Mesendoderm (in vitro differentiated cells): ENCODE data around the gene CELF1. TPM values are rescaled to one million over a fixed set of nuclear protein-coding genes. Genes with fewer than 3 reads are reported as not detected.
A peak's percentile ranks its signal among the peaks of the same experiment; 100 is the strongest.

Source experiments
- DNase-seq: peaks from one replicate; pipeline ENCODE4 v3.0.0; 2013
- H2AK5ac ChIP-seq: 2 replicates; pipeline ENCODE4 v1.6.1; 2013; ENCODE audit warnings: low read length, inconsistent platforms
- H2BK120ac ChIP-seq: 2 replicates; pipeline ENCODE4 v1.6.1; 2013; ENCODE audit warnings: low read depth, mild to moderate bottlenecking, low read length, moderate library complexity, mixed read lengths
- H2BK15ac ChIP-seq: replicated peaks from 2 replicates; pipeline ENCODE4 v1.6.1; 2013; ENCODE audit warnings: low read depth, mild to moderate bottlenecking, moderate library complexity
- H2BK5ac ChIP-seq: 2 replicates; pipeline ENCODE4 v1.6.1; 2013; ENCODE audit warnings: low read length, inconsistent platforms
- H3K18ac ChIP-seq: 2 replicates; pipeline ENCODE4 v1.6.1; 2013; ENCODE audit warnings: mild to moderate bottlenecking, low read length, mixed read lengths
- H3K23ac ChIP-seq: one replicate; pipeline ENCODE4 v1.6.1; 2013; ENCODE audit warnings: low read length
- H3K27ac ChIP-seq: 2 replicates; pipeline ENCODE4 v1.5.1; 2013; ENCODE audit warnings: low read depth, mild to moderate bottlenecking, inconsistent platforms, low read length, moderate library complexity
- H3K27me3 ChIP-seq: 2 replicates; pipeline ENCODE4 v1.6.1; 2013; ENCODE audit warnings: low read length, control low read depth, mild to moderate bottlenecking, inconsistent platforms; ENCODE audit not compliant: insufficient read depth, poor library complexity
- H3K36me3 ChIP-seq: 2 replicates; pipeline ENCODE4 v1.6.1; 2013; ENCODE audit warnings: low read length, inconsistent platforms; ENCODE audit not compliant: control insufficient read depth, insufficient read depth
- H3K4ac ChIP-seq: one replicate; pipeline ENCODE4 v1.6.1; 2013; ENCODE audit warnings: low read depth, mild to moderate bottlenecking, low read length, moderate library complexity
- H3K4me1 ChIP-seq: 2 replicates; pipeline ENCODE4 v1.6.1; 2013; ENCODE audit warnings: low read depth, low read length, inconsistent platforms; ENCODE audit not compliant: control insufficient read depth
- H3K4me2 ChIP-seq: 2 replicates; pipeline ENCODE4 v1.6.1; 2013; ENCODE audit warnings: low read length
- H3K4me3 ChIP-seq: 2 replicates; pipeline ENCODE4 v1.5.1; 2013; ENCODE audit warnings: mild to moderate bottlenecking, low read length
- H3K56ac ChIP-seq: one replicate; pipeline ENCODE4 v1.6.1; 2013; ENCODE audit warnings: low read length
- H3K79me1 ChIP-seq: 2 replicates; pipeline ENCODE4 v1.6.1; 2013; ENCODE audit warnings: low read length, inconsistent platforms
- H3K79me2 ChIP-seq: 2 replicates; pipeline ENCODE4 v1.6.1; 2013; ENCODE audit warnings: mild to moderate bottlenecking, low read length; ENCODE audit not compliant: control insufficient read depth, insufficient read depth
- H3K9ac ChIP-seq: 2 replicates; pipeline ENCODE4 v1.6.1; 2013; ENCODE audit warnings: low read length, inconsistent platforms
- H4K5ac ChIP-seq: one replicate; pipeline ENCODE4 v1.6.1; 2013; ENCODE audit warnings: low read length
- H4K8ac ChIP-seq: one replicate; pipeline ENCODE4 v1.6.1; 2013; ENCODE audit warnings: low read depth, mild to moderate bottlenecking, control low read depth, low read length, moderate library complexity
- WGBS: extraction: QIAGEN DNeasy Blood & Tissue Kit; methylation state at CpG from one replicate; pipeline ENCODE4 v1.1.7; 2013; ENCODE audit warnings: low lambda C conversion rate, missing lambda C conversion rate; ENCODE audit not compliant: insufficient coverage; ENCODE audit errors: extremely low coverage; 5-methylcytosine and 5-hydroxymethylcytosine counted together
- small RNA-seq: library from polyadenylated mRNA; stranded (forward); fragments of <200 nt; extraction: miRNeasy Mini kit (QIAGEN cat#:217004); gene quantifications from one replicate; pipeline ENCODE3, GENCODE V24; 2013; ENCODE audit not compliant: insufficient read depth

Gene CELF1

GRCh38 chr11:47425611-47426010 lies 127.3 kb downstream of the CELF1 start:
- H3K18ac ChIP-seq: peak overlapping the region; percentile 88
- H3K36me3 ChIP-seq: peaks cover 15% of the 10 kb centered on the region
- H4K5ac ChIP-seq: no peak overlapping the region
- no peaks in the 10 kb centered on the region for H3K4me1 ChIP-seq
- no peaks in the 10 kb centered on the region for H3K27me3 ChIP-seq
- H3K4me2 ChIP-seq: peak overlapping the region; percentile 78
- H3K27ac ChIP-seq: no peak overlapping the region
- no peak for DNase-seq
- peak overlapping the region; percentile 95 for H3K9ac ChIP-seq
- H3K79me1 ChIP-seq: peaks cover 17% of the 10 kb centered on the region
- peaks cover 14% of the 10 kb centered on the region for H3K79me2 ChIP-seq
- no peak overlapping the region for H2BK5ac ChIP-seq
- no peak overlapping the region for H4K8ac ChIP-seq
- no peak overlapping the region for H2BK120ac ChIP-seq
- H2BK15ac ChIP-seq: no peak overlapping the region
- peak overlapping the region; percentile 73 for H3K4ac ChIP-seq
- no peak overlapping the region for H3K23ac ChIP-seq
- WGBS: no CpG with 5 or more reads among the region's 14 CpGs
- H3K4me3 ChIP-seq: peak overlapping the region; percentile 93
- H2AK5ac ChIP-seq: no peak overlapping the region
- peak overlapping the region; percentile 95 for H3K56ac ChIP-seq

DNA sequence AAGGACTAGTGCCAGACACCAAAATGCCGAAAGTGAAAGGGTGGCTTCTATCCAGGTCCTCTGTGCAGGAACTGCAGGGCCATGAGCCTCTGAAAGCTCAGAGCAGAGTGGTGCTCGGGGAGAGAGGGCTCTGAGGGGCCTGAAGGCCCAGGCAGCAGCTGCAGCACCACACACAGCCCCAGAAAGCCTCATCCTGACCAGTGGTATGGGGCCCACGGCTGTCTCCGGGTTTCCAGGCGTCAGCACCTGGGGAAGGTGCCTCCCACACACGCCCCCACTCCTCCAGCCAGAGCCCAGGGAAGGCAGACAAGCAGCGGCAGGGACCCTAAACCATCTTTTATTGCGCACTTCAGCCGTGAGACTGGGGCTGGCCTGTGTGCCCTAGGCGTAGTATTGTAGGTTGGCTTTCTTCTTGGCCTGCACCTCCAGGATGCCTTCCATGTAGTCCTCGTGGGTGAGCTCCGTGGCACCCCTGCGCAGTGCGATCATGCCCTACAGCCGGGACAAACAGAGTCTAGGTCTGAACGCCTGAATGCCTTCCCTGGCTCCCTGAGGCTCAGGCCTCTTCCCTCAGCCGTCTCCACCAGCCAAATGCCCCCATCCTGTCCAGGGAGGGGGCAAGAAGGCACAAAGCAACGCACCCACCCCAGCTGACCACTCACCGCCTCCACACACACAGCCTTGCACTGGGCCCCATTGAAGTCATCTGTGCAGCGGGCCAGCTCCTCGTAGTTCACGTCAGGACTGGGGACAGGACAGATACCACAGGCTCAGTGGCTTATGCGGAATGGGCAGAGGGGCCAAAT lies 134.3 kb downstream of the CELF1 start:
- H3K23ac ChIP-seq: no peak overlapping the region
- no CpG with 5 or more reads among the region's 23 CpGs for WGBS
- H3K36me3 ChIP-seq: peaks cover 14% of the 10 kb centered on the region

GRCh38 chr11:47417712-47418111 lies 135.2 kb downstream of the CELF1 start:
- Histone ChIP-seq H2AK5ac (no peak overlapping the region), H3K27me3 (no peaks in the 10 kb centered on the region), H3K9ac (no peak overlapping the region), H3K4me1 (no peaks in the 10 kb centered on the region), H4K8ac (no peak overlapping the region), H3K4ac (no peak overlapping the region), H3K56ac (no peak overlapping the region), H3K79me2 (no peaks in the 10 kb centered on the region), H2BK15ac (no peak overlapping the region), H2BK5ac (no peak overlapping the region), H4K5ac (no peak overlapping the region), H2BK120ac (no peak overlapping the region), H3K23ac (no peak overlapping the region), H3K79me1 (no peaks in the 10 kb centered on the region), H3K27ac (no peak overlapping the region), H3K18ac (no peak overlapping the region), H3K36me3 (peaks cover 14% of the 10 kb centered on the region), H3K4me2 (no peak overlapping the region), H3K4me3 (no peak overlapping the region)
- no peak for DNase-seq
- no CpG with 5 or more reads among the region's 6 CpGs for WGBS

More for the DNA sequence above, 134.3 kb downstream of the CELF1 start:
- H3K79me1 ChIP-seq: no peaks in the 10 kb centered on the region
- H3K56ac ChIP-seq: no peak overlapping the region
- H3K27ac ChIP-seq: no peak overlapping the region
- H3K4me3 ChIP-seq: no peak overlapping the region
- no peaks in the 10 kb centered on the region for H3K4me1 ChIP-seq
- no peak overlapping the region for H3K4ac ChIP-seq
- H2BK15ac ChIP-seq: no peak overlapping the region
- DNase-seq: no peak
- H3K18ac ChIP-seq: no peak overlapping the region
- H3K27me3 ChIP-seq: no peaks in the 10 kb centered on the region
- no peak overlapping the region for H4K8ac ChIP-seq
- H3K79me2 ChIP-seq: no peaks in the 10 kb centered on the region
- H2AK5ac ChIP-seq: no peak overlapping the region
- H3K9ac ChIP-seq: no peak overlapping the region
- H2BK5ac ChIP-seq: no peak overlapping the region
- no peak overlapping the region for H4K5ac ChIP-seq
- no peak overlapping the region for H2BK120ac ChIP-seq
- no peak overlapping the region for H3K4me2 ChIP-seq

DNA sequence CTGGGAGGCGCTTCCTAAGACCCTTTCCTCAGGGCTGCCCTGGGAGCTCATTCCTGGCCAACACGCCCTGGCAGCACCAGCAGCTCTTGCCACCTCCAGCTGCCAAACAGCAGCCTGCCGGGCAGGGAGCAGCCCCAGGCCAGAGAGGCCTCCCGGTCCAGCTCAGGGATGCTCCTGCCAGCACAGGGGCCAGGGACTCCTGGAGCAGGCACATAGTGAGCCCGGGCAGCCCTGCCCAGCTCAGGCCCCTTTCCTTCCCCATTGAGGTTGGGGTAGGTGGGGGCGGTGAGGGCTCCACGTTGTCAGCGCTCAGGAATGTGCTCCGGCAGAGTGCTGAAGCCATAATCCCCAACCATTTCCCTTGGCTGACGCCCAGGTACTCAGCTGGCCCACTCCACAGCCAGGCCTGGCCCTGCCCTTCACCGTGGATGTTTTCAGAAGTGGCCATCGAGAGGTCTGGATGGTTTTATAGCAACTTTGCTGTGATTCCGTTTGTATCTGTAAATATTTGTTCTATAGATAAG lies 136.9 kb downstream of the CELF1 start:
- Histone ChIP-seq H2BK120ac (no peak overlapping the region), H2AK5ac (no peak overlapping the region), H2BK15ac (no peak overlapping the region), H3K56ac (peak overlapping the region; percentile 15), H3K79me2 (no peaks in the 10 kb centered on the region), H2BK5ac (no peak overlapping the region), H3K18ac (no peak overlapping the region), H3K4me3 (no peak overlapping the region), H3K27me3 (no peaks in the 10 kb centered on the region), H3K4me2 (no peak overlapping the region), H3K23ac (no peak overlapping the region), H3K36me3 (peaks cover 9% of the 10 kb centered on the region), H3K27ac (peak overlapping the region; percentile 33), H3K4me1 (no peaks in the 10 kb centered on the region), H3K79me1 (no peaks in the 10 kb centered on the region), H3K9ac (no peak overlapping the region), H4K5ac (no peak overlapping the region), H3K4ac (no peak overlapping the region), H4K8ac (no peak overlapping the region)
- WGBS: no CpG with 5 or more reads among the region's 13 CpGs
- peak; percentile 80 for DNase-seq

Small RNAs within 50 kb of the gene (small RNA-seq; reads per million reads assigned to genes)
- gene RN7SL652P: not detected
- gene RNU5E-10P: not detected
